Activated CD4-positive, alpha-beta T cell treated with anti-CD3 and anti-CD28 coated beads for 24 hours (primary cell): ENCODE measurements around the gene TTLL1.
"Not testable (repeated sequence)": the region's sequence is repeated elsewhere in the genome, so short reads cannot be mapped to it uniquely, and the experiment has no call there.

Source experiments
- DNase-seq, 2 donors: peaks; one replicate each; pipeline ENCODE4 v3.0.0-alpha.2; 2020; ENCODE audit warnings: low read depth in 2 of 2

The TTLL1 gene

GRCh38 chr22:43110444-43110926, 21.3 kb upstream of the TTLL1 start, which contains the start of gene BIK:
TSS of gene BIK (plus strand) at chr22:43110750. CDS start at chr22:43124023, 13,273 bp downstream.
- DNase-seq: peak in 1 of 2 donors; percentile 8

- DNase-seq: no peak
These were observed 20.8 kb upstream of the TTLL1 start for GRCh38 chr22:43109921-43110443.

- no peak for DNase-seq
These were observed 20.3 kb upstream of the TTLL1 start for GRCh38 chr22:43109511-43109910.

- no peak for DNase-seq
These were observed 17.1 kb upstream of the TTLL1 start for GRCh38 chr22:43106302-43106701.

GRCh38 chr22:43104950-43105349, 15.8 kb upstream of the TTLL1 start:
- not testable (repeated sequence) for DNase-seq

- DNase-seq: not testable (repeated sequence)
These were observed 14.9 kb upstream of the TTLL1 start for GRCh38 chr22:43104056-43104625.

GRCh38 chr22:43101306-43101705, 12.1 kb upstream of the TTLL1 start:
- no peak for DNase-seq

GRCh38 chr22:43100225-43100624, 11.0 kb upstream of the TTLL1 start:
- no peak for DNase-seq

GRCh38 chr22:43099095-43099494, 9.9 kb upstream of the TTLL1 start:
- no peak for DNase-seq

GRCh38 chr22:43098356-43098755, 9.2 kb upstream of the TTLL1 start:
- DNase-seq: no peak

- DNase-seq: no peak
These were observed 7.2 kb upstream of the TTLL1 start for GRCh38 chr22:43096420-43096819.

- no peak for DNase-seq
These were observed 5.4 kb upstream of the TTLL1 start for GRCh38 chr22:43094551-43094950.

GRCh38 chr22:43094085-43094484, 4.9 kb upstream of the TTLL1 start:
- no peak for DNase-seq

- no peak for DNase-seq
These were observed 2.9 kb upstream of the TTLL1 start for GRCh38 chr22:43092085-43092484.

- peak; percentile 21 to 24 for DNase-seq
These were observed 1.1 kb upstream of the TTLL1 start for GRCh38 chr22:43090130-43090789.

- no peak for DNase-seq
These were observed 586 bp downstream of the TTLL1 start for GRCh38 chr22:43088627-43088983.

- no peak for DNase-seq
These were observed 3.3 kb downstream of the TTLL1 start for GRCh38 chr22:43085658-43086606.

- no peak for DNase-seq
These were observed 7.2 kb downstream of the TTLL1 start for GRCh38 chr22:43081968-43082367.

GRCh38 chr22:43080616-43081015, 8.6 kb downstream of the TTLL1 start:
- DNase-seq: no peak

- DNase-seq: no peak
These were observed 9.4 kb downstream of the TTLL1 start for GRCh38 chr22:43079742-43080141.

- DNase-seq: no peak
These were observed 10.7 kb downstream of the TTLL1 start for GRCh38 chr22:43078522-43078921.
